GM18526 (cell line): ENCODE results near the gene CKS1B.

ENCODE experiments used
- POLR2A ChIP-seq: IDR thresholded peaks from 3 replicates; pipeline ENCODE4 v1.6.1; 2011; ENCODE audit not compliant: insufficient read length; ENCODE audit errors: extremely low read depth

Gene CKS1B

GRCh38 chr1:155022136-155022926 lies 47.9 kb downstream of the CKS1B start:
- TF ChIP-seq POLR2A = no peak

- TF ChIP-seq POLR2A = no peak
Observed at GRCh38 chr1:155022927-155023236, 48.4 kb downstream of the CKS1B start.

DNA sequence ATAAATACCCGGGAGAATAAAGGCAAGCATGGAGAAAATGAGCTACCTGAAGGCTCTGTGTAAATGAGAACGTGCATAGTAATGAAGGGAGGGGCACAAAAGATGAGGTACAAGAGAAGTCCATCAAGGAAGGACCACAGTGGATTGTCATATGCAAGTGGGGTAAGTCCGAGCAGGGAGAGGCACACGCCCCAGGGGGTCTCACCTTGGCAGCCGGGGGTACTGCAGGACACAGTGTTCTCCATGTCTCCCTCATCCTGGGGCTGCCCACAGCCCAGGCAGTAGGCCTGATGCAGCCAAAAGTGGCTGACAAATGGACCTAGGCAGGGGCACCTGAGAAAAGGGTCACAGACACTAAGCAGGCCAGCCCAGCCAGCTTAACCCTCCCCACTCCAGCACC lies 49.1 kb downstream of the CKS1B start:
- TF ChIP-seq POLR2A = no peak

DNA sequence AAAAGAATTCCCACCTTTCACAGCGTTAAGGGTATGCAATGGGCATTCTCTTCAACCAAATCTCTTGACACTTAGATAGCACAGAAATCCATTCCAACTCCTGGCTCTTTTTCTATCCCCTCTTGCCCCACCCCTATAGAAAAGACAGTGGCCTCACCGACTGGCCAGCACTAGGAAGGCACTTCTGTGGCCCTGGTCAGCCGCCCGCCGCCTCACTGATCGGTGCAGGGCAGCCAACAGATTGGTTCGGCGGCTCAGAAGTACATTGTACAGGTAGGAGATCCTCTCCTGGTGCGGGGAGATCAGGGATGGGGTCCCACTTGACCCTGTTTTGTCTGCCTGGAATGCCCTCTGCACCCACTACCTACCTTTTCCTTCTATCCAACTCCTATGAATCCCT lies 49.8 kb downstream of the CKS1B start:
- no peak for TF ChIP-seq POLR2A

DNA sequence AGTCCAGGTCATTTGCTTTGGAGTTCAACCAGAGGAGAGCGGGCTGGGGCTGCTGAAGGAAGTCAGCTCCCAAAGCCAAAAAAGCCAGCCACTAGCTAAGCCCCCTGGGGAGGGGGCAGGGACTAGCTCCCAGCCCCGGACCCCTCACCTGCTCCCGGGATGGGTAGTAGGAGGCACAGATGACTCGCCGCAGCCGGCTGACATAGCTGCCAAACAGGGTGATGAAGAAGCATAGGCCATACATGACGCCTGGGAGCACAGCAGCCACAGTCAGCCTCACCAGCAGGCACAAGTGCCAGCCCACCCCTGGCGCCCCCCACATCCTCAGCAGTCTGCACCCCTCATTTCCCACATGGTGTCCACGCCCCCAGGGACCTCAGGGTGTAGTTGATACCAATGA lies 51.7 kb downstream of the CKS1B start:
- TF ChIP-seq POLR2A = no peak

DNA sequence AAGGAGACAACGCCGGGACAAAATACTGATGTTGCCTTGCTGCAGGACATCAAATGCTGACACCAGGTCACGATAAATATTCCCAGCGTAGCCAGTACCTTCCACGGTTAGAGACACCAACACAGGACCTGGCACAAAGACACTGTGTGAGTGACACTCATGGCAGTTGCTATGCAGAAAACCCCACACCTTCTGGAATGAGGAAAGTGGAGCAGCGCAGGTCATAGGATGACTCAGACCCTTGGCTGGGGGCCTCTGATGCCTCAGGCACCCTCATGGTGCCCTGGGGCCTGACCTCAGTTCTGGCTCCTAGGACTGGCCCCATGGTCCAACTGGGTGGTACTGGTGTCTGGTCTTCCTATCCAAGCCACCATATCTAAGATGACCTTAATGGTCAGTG lies 52.1 kb downstream of the CKS1B start:
- TF ChIP-seq POLR2A = no peak
